Transverse colon (tissue), 4 donors: ENCODE measurements around the gene TIE1. TPM values are rescaled to one million over a fixed set of nuclear protein-coding genes. Genes with fewer than 3 reads are reported as not detected.

Experiments used
- DNase-seq: peaks from one replicate; pipeline ENCODE4 v3.0.0-alpha.2; 2019
- H3K27ac ChIP-seq, 4 donors: fragments of 200-600 bp; sonication (generic); 2 replicates each; pipeline ENCODE4 v1.5.1; 2016 to 2018; ENCODE audit warnings: inconsistent platforms in 4 of 4
- H3K27me3 ChIP-seq: fragments of 200-600 bp; sonication (generic); 2 replicates; pipeline ENCODE4 v1.5.1; 2017; ENCODE audit warnings: inconsistent platforms
- H3K36me3 ChIP-seq, 4 donors: fragments of 200-600 bp; sonication (generic); 2 replicates each; pipeline ENCODE4 v1.5.1; 2017 to 2019; ENCODE audit warnings: inconsistent platforms in 4 of 4
- H3K4me1 ChIP-seq, 4 donors: fragments of 200-600 bp; sonication (generic); 2 replicates each; pipeline ENCODE4 v1.5.1; 2017 to 2020; ENCODE audit warnings: inconsistent platforms in 4 of 4
- H3K4me3 ChIP-seq, 4 donors: fragments of 200-600 bp; sonication (generic); 1 replicate in 1 of 4; 2 replicates in 3 of 4; pipeline versions ENCODE4 v1.5.1 to v1.6.1; 2017 to 2019; ENCODE audit warnings: inconsistent platforms in 4 of 4
- H3K9me3 ChIP-seq, 2 donors: fragments of 200-600 bp; sonication (generic); 2 replicates each; pipeline ENCODE4 v1.5.1; 2017 to 2019; ENCODE audit warnings: inconsistent platforms in 2 of 2
- EP300 ChIP-seq: sonication (generic); formaldehyde crosslinking; IDR thresholded peaks from one replicate; pipeline ENCODE4 v1.6.1; 2017; ENCODE audit warnings: antibody characterized with exemption, low read depth
- POLR2A ChIP-seq: fragments of 450-650 bp; IDR thresholded peaks from one replicate; pipeline ENCODE4 v1.6.1; 2016; ENCODE audit warnings: antibody characterized with exemption, mild to moderate bottlenecking, moderate library complexity
- POLR2AphosphoS5 ChIP-seq, 3 donors: sonication (generic); formaldehyde crosslinking; IDR thresholded peaks; one replicate each; pipeline ENCODE4 v1.6.1; 2016; ENCODE audit warnings: antibody characterized with exemption in 3 of 3
- WGBS, 2 donors: methylation state at CpG; one replicate each; pipeline ENCODE4 v1.1.5; 2018; ENCODE audit warnings: low coverage in 1 of 2; 5-methylcytosine and 5-hydroxymethylcytosine counted together
- in situ Hi-C, 4 donors: fragments of 200-750 bp; cut with MboI; loops; one replicate each; pipeline versions ENCODE4 v1.15.0 to v1.15.1; 2017; ENCODE audit warnings: low sequenced_read_pairs in 3 of 4, low pct_ligation_motif_present in 1 of 4, low pct_unique_long_range_greater_than_20kb in 1 of 4
- intact Hi-C: fragments of 100-400 bp; cut with DNase I; formaldehyde crosslinking; loops from one replicate; pipeline ENCODE4 v1.15.1; 2023; ENCODE audit warnings: low total_unique reads
- total RNA-seq, 4 donors: library from RNA; depleted of rRNA; stranded (reverse); fragments of >200 nt; gene quantifications; one replicate each; pipeline ENCODE4 v1.1.0, GENCODE V29; 2016
- TF ChIP-seq, protein P1 (sequence below), 5 experiments: fragments of 200-600 bp in 3 of 5; fragments of 450-650 bp in 2 of 5; sonication (generic) in 3 of 5; IDR thresholded peaks; 1 replicate in 2 of 5; 2 replicates in 3 of 5; pipeline ENCODE4 v1.5.1; 2016 to 2017; ENCODE audit warnings: antibody characterized with exemption in 5 of 5, inconsistent platforms in 3 of 5, mild to moderate bottlenecking in 2 of 5, moderate library complexity in 1 of 5

The TIE1 gene
- total RNA-seq, 4 donors from 2014 or later: 2.4 to 7.8 (median 5.3) TPM

GRCh38 chr1:43358746-43359693 lies 58.2 kb downstream of the TIE1 start, which contains the start of gene CDC20:
CDC20 (plus strand) TSS chr1:43358981; CDS start chr1:43359216, 235 bp downstream.
- H3K4me3 ChIP-seq: peak within 1 kb of the TSS; percentile 23 to 63 (median 51)
- intact Hi-C loops (no loop called here), in situ Hi-C loops (no loop called here)
- no peaks in the 10 kb centered on the region for H3K27me3 ChIP-seq
- H3K27ac ChIP-seq: peak within 1 kb of the TSS; percentile 90 to 97 (median 92)
- peak; percentile 100 for DNase-seq
- WGBS, 2 donors: 2% methylated on average over 55 of the region's 59 CpGs; no CpG with 5 or more reads in 1 of the 2 donors
- H3K36me3 ChIP-seq: peaks cover 0 to 8% (median 3%) of the 10 kb centered on the region in 4 donors
- no peaks in the 10 kb centered on the region for H3K9me3 ChIP-seq
- peaks cover 4 to 34% (median 21%) of the 10 kb centered on the region in 4 donors for H3K4me1 ChIP-seq
- TF ChIP-seq EP300 (no peak), POLR2AphosphoS5 (IDR thresholded peaks at IDR 0.05) (peak in 1 of 3 donors; percentile 44), POLR2A (no peak)
- TF ChIP-seq, protein P1, sequence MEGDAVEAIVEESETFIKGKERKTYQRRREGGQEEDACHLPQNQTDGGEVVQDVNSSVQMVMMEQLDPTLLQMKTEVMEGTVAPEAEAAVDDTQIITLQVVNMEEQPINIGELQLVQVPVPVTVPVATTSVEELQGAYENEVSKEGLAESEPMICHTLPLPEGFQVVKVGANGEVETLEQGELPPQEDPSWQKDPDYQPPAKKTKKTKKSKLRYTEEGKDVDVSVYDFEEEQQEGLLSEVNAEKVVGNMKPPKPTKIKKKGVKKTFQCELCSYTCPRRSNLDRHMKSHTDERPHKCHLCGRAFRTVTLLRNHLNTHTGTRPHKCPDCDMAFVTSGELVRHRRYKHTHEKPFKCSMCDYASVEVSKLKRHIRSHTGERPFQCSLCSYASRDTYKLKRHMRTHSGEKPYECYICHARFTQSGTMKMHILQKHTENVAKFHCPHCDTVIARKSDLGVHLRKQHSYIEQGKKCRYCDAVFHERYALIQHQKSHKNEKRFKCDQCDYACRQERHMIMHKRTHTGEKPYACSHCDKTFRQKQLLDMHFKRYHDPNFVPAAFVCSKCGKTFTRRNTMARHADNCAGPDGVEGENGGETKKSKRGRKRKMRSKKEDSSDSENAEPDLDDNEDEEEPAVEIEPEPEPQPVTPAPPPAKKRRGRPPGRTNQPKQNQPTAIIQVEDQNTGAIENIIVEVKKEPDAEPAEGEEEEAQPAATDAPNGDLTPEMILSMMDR (IDR thresholded peaks at IDR 0.05): no peak

DNA sequence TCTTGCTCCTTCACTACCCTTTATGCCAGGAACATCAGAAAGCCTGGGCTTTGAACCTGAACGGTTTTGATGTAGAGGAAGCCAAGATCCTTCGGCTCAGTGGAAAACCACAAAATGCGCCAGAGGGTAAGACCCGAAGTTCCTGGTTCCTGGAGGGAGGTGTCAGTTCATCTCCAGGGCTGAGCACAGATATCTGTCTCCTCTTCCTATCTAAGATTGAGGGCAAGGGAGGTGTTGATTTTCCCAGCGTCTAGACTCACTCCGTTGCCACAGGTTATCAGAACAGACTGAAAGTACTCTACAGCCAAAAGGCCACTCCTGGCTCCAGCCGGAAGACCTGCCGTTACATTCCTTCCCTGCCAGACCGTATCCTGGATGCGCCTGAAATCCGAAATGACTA lies 58.9 kb downstream of the TIE1 start:
- Histone ChIP-seq H3K4me3 (peak overlapping the region in 2 of 4 donors; percentile 44 to 63), H3K27ac (peak overlapping the region in 3 of 4 donors; percentile 90 to 97 (median 93)), H3K36me3 (peaks cover 0 to 12% (median 5%) of the 10 kb centered on the region in 4 donors), H3K9me3 (no peaks in the 10 kb centered on the region), H3K4me1 (peaks cover 4 to 34% (median 21%) of the 10 kb centered on the region in 4 donors), H3K27me3 (no peaks in the 10 kb centered on the region)
- TF ChIP-seq POLR2AphosphoS5 (IDR thresholded peaks at IDR 0.05): no peak
- TF ChIP-seq, protein P1 (IDR thresholded peaks at IDR 0.05): no peak
- TF ChIP-seq POLR2A: no peak
- no peak for TF ChIP-seq EP300
- DNase-seq: no peak
- WGBS, 2 donors: 41 to 60% methylated on average over 2 to 11 of the region's 11 CpGs
- in situ Hi-C loops (no loop called here), intact Hi-C loops (no loop called here)

- in situ Hi-C loops: no loop called here
- TF ChIP-seq, protein P1 (IDR thresholded peaks at IDR 0.05): no peak
- no peak for TF ChIP-seq POLR2A
- TF ChIP-seq POLR2AphosphoS5 (IDR thresholded peaks at IDR 0.05): no peak
- TF ChIP-seq EP300: no peak
- no peaks in the 10 kb centered on the region for H3K9me3 ChIP-seq
- H3K27me3 ChIP-seq: no peaks in the 10 kb centered on the region
- H3K4me1 ChIP-seq: peaks cover 4 to 43% (median 25%) of the 10 kb centered on the region in 4 donors
- no peak for DNase-seq
- no peak overlapping the region for H3K27ac ChIP-seq
- H3K4me3 ChIP-seq: no peak overlapping the region
- WGBS, 2 donors: 60 to 63% methylated on average over 1 to 4 of the region's 4 CpGs
- peaks cover 0 to 14% (median 6%) of the 10 kb centered on the region in 4 donors for H3K36me3 ChIP-seq
- intact Hi-C loops: no loop called here
Measured at GRCh38 chr1:43360616-43361015, 59.8 kb downstream of the TIE1 start.

DNA sequence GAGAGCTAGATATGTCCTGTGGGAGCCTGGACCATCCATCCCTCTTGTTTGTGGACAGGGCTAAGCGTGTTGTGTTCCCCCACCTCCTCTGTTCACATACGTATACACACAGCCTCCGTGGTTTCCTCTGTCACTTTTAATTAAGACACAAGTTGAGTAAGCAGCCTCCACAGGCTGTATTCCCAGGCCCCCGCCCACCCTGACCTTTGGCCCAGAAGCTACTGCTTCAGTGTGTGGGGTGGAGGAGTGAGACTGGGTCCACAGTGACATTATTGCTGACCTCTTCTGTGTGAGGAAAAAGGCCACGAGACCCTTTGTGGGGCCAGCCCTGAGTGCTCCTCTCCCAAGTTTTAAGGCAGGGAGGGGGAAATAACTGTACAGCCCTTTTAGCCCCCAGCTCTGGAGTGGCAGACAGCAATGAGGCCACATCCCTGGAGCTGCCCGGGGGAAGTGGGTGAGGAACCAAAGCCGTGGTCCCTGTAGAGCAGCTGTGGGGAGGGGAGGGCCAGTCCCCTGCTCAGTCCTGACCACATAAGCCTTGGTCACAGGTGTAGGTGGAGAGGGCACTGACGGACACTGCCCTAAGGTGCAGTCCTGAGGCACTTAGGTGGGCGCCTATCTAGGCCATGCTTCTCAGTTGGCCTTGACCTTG lies 62.6 kb downstream of the TIE1 start:
- Histone ChIP-seq H3K4me1 (peaks cover 9 to 50% (median 34%) of the 10 kb centered on the region in 4 donors), H3K27ac (peak overlapping the region in 3 of 4 donors; percentile 5 to 19 (median 18)), H3K9me3 (no peaks in the 10 kb centered on the region), H3K27me3 (no peaks in the 10 kb centered on the region), H3K36me3 (peaks cover 0 to 14% (median 6%) of the 10 kb centered on the region in 4 donors), H3K4me3 (no peak overlapping the region)
- no peak for TF ChIP-seq POLR2AphosphoS5 (IDR thresholded peaks at IDR 0.05)
- no peak for TF ChIP-seq POLR2A
- TF ChIP-seq, protein P1 (IDR thresholded peaks at IDR 0.05): no peak
- intact Hi-C loops: no loop called here
- in situ Hi-C loops: no loop called here
- peak; percentile 50 for DNase-seq
- 61 to 64% methylated on average over 4 to 9 of the region's 9 CpGs for WGBS, 2 donors
